Fibroblast of pulmonary artery (primary cell): ENCODE measurements around the gene WWOX.

Source experiments
- DNase-seq: peaks from one replicate; pipeline ENCODE4 v3.0.0-alpha.2; 2010; ENCODE audit warnings: low read depth
- H3K4me3 ChIP-seq: replicated peaks from 2 replicates; pipeline ENCODE4 v1.5.1; 2011; ENCODE audit warnings: low read depth, mild to moderate bottlenecking, control low read depth, low read length, moderate library complexity
- TF ChIP-seq, protein P1 (sequence below): IDR thresholded peaks from 2 replicates; pipeline ENCODE4 v1.5.1; 2011; ENCODE audit warnings: mild to moderate bottlenecking, control low read depth, low read length, inconsistent platforms; ENCODE audit errors: missing control alignments

Gene WWOX

DNA sequence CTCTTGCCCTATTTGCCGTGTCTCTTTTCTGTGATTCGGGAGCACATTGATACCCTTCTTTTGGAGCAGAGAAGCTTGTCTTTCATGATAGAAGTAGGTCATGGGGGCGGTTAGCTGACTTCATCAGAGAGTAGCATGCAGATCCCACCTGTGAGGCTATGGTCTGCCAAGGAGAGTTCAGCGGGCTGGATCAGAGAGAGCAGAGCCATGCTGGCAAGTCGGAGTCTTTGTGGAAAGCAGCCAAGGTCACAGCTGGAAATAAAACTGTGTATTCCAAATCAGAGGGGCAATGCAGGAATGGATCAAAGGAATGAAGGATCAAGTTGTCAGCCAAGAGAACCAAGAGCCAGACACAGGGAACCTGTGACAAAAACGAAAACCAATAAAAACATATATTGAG, 595.9 kb downstream of the WWOX start:
- TF ChIP-seq, protein P1, sequence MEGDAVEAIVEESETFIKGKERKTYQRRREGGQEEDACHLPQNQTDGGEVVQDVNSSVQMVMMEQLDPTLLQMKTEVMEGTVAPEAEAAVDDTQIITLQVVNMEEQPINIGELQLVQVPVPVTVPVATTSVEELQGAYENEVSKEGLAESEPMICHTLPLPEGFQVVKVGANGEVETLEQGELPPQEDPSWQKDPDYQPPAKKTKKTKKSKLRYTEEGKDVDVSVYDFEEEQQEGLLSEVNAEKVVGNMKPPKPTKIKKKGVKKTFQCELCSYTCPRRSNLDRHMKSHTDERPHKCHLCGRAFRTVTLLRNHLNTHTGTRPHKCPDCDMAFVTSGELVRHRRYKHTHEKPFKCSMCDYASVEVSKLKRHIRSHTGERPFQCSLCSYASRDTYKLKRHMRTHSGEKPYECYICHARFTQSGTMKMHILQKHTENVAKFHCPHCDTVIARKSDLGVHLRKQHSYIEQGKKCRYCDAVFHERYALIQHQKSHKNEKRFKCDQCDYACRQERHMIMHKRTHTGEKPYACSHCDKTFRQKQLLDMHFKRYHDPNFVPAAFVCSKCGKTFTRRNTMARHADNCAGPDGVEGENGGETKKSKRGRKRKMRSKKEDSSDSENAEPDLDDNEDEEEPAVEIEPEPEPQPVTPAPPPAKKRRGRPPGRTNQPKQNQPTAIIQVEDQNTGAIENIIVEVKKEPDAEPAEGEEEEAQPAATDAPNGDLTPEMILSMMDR: no peak
- DNase-seq: no peak
- H3K4me3 ChIP-seq: no peak overlapping the region

DNA sequence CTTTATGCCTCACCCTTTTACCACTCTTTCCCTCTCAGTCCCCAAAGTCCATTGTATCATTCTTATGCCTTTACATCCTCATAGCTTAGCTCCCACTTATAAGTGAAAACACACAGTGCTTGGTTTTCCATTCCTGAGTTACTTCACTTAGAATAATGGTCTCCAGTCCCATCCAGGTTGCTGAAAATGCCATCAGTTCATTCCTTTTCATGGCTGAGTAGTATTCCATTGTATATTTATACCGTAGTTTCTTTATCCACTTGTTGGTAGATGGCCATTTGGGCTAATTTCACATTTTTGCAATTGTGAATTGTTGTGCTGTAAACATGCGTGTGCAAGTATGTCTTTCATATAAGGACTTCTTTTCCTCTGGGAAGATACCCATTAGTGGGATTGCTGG, 597.3 kb downstream of the WWOX start:
- no peak overlapping the region for H3K4me3 ChIP-seq
- TF ChIP-seq, protein P1: no peak
- DNase-seq: no peak

DNA sequence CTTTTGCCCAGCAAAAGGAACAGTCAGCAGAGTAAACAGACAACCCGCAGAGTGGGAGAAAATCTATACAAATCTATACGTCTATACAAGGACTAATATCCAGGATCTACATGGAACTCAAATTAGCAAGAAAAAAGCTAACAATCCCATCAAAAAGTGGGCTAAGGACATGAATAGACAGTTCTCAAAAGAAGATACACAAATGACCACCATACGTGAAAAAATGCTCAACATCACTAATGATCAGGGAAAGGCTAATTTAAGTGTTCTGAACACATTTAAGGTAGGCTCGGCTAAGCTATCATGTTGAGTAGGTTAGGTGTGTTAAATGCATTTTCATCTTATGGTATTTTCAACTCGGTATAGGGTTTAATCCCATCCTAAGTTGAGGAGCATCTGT, 598.0 kb downstream of the WWOX start:
- DNase-seq: no peak
- TF ChIP-seq, protein P1: no peak
- no peak overlapping the region for H3K4me3 ChIP-seq

DNA sequence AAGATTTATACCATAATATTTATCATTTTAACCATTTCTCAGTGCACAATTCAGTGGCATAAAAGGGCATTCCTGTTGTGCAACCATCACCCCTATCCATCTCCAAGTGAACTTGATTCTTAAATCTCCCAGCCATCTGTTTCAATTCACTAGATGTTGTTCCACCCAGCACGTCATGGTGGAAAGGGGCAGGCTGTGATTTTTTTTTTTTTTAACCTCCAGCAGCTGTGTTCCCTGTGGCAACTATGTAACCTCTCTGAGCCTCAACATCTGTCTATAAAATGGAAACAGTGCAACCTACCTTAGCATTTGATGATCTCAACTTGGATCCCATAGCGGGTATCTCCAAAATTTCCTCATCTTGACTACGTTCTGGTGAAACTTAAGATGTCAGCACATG, 604.5 kb downstream of the WWOX start:
- no peak for DNase-seq
- H3K4me3 ChIP-seq: no peak overlapping the region
- TF ChIP-seq, protein P1: no peak

DNA sequence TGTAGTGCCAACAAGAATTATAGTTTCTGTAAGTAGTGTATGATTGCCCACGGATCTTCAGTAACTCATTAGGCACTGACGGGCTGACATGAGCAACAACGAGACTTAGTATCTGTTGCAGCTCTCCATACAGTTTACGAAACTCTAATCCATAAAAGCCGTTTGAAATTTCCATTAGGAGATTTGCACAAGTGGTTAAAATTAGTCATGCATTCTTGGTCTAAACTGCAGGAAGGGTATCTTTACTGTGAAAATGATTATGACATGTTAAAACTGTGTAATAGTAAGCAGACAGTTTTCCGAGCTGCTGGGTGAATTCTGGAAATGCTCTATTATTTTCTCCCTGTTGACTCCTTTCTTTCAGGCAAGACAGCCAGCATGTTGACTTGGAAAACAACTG, 605.0 kb downstream of the WWOX start:
- no peak for DNase-seq
- TF ChIP-seq, protein P1: no peak
- no peak overlapping the region for H3K4me3 ChIP-seq

DNA sequence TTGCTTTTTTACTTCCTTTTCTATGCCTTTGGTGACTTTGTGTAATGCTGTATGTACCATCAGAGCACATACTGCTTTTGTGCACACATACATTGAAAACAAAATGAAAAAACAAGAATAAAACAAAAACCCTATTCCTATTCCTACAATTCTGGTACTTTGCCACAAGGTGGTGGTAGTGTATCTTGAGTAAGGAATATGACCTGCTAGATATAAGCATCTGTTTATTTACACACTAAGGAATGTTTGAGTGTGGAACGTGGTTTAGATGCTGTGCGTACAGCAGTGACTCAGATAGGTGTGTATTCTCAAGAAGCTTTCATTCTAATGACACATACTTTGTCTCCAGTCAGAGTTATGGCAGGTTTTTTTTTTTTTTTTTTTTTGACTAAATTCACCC, 606.2 kb downstream of the WWOX start:
- TF ChIP-seq, protein P1: peak; percentile 8
- H3K4me3 ChIP-seq: no peak overlapping the region
- DNase-seq: peak; percentile 10

DNA sequence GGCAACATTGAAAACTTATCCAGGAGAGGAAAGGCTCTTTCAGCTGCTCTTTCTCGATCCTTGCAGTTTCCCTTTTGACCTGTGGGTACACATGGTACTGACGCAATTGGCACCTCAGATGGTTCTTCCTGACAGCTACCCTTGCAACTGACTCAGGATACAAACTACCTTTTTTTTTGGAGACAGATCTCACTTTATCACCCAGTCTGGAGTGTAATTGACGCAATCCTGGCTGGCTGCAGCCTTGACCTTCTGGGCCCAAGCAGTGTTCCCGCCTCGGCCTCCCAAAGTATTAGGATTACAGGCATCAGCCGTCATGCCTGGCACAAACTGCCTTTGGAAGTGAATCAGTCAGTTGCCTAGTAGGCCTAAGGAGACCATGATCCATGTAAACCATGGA, 607.2 kb downstream of the WWOX start:
- no peak overlapping the region for H3K4me3 ChIP-seq
- TF ChIP-seq, protein P1: no peak
- DNase-seq: no peak
